Right lobe of liver (tissue), 4 donors: ENCODE data around the gene ITPRID1.

Source experiments
- POLR2A ChIP-seq: fragments of 450-650 bp; IDR thresholded peaks from one replicate; pipeline ENCODE4 v1.6.1; 2017; ENCODE audit warnings: antibody characterized with exemption, mild to moderate bottlenecking
- TF ChIP-seq, protein P1 (sequence below), 4 donors: fragments of 200-600 bp in 3 of 4; fragments of 450-650 bp in 1 of 4; IDR thresholded peaks; one replicate each; pipeline versions ENCODE4 v1.5.1 to v1.8.0; 2016 to 2022; ENCODE audit warnings: antibody characterized with exemption in 4 of 4, mild to moderate bottlenecking in 2 of 4
- donor health status: DM: no; HTN: no; CAD: no.
- donor health status: DM: no; HTN: no; CAD: no.
- donor health status: DM: no; HTN: yes; CAD: no.

DNA sequence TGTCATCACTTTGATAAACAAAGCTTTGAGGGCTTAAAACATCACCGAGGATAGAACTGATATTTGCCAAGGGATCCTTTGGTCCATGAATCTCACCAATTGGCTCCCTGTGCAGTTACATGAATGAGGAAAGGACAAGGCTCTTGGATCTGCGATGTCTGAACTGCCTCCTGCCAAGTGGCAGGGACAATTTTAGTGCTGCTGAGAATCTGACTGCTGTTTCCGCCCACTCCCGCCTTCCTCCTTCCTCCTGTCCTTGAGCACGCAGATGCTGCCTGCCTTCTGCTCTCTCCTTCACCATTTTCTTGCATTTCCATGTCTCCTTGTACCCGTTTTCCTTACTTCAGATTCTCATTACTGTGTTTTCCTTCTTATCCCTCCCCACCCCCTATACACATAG lies 26.8 kb upstream of the ITPRID1 start:
- TF ChIP-seq, protein P1, sequence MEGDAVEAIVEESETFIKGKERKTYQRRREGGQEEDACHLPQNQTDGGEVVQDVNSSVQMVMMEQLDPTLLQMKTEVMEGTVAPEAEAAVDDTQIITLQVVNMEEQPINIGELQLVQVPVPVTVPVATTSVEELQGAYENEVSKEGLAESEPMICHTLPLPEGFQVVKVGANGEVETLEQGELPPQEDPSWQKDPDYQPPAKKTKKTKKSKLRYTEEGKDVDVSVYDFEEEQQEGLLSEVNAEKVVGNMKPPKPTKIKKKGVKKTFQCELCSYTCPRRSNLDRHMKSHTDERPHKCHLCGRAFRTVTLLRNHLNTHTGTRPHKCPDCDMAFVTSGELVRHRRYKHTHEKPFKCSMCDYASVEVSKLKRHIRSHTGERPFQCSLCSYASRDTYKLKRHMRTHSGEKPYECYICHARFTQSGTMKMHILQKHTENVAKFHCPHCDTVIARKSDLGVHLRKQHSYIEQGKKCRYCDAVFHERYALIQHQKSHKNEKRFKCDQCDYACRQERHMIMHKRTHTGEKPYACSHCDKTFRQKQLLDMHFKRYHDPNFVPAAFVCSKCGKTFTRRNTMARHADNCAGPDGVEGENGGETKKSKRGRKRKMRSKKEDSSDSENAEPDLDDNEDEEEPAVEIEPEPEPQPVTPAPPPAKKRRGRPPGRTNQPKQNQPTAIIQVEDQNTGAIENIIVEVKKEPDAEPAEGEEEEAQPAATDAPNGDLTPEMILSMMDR (IDR thresholded peaks at IDR 0.05), result no peak
- TF ChIP-seq POLR2A, result no peak
